Ovary (tissue), 9 donors: ENCODE results near the gene FOXP1. TPM values are rescaled to one million over a fixed set of nuclear protein-coding genes. Genes with fewer than 3 reads are reported as not detected.

Source experiments
- DNase-seq, 5 donors: peaks; one replicate each; pipeline ENCODE4 v3.0.0-alpha.2; 2019 to 2020
- H3K27ac ChIP-seq, 2 donors: fragments of 200-600 bp; one replicate each; pipeline versions ENCODE4 v1.5.1 to v1.8.0; 2019 to 2022
- H3K27me3 ChIP-seq: fragments of 200-600 bp; one replicate; pipeline ENCODE4 v1.8.0; 2022
- H3K36me3 ChIP-seq: fragments of 200-600 bp; sonication (generic); one replicate; pipeline ENCODE4 v1.5.1; 2019
- H3K4me1 ChIP-seq: one replicate; pipeline ENCODE4 v1.8.1; 2013; ENCODE audit warnings: mild to moderate bottlenecking, moderate library complexity; ENCODE audit not compliant: insufficient read depth
- H3K4me3 ChIP-seq: fragments of 200-600 bp; sonication (generic); one replicate; pipeline ENCODE4 v1.5.1; 2017
- H3K9me3 ChIP-seq, 2 donors: fragments of 200-600 bp in 1 of 2; sonication (generic) in 1 of 2; one replicate each; pipeline versions ENCODE4 v1.5.1 to v1.8.1; 2013 to 2019; ENCODE audit warnings: mild to moderate bottlenecking in 1 of 2, moderate library complexity in 1 of 2
- CTCF ChIP-seq, 3 donors: fragments of 450-650 bp in 2 of 3; fragments of 200-600 bp in 1 of 3; IDR thresholded peaks; one replicate each; pipeline versions ENCODE4 v1.5.1 to v1.8.0; 2016 to 2022; ENCODE audit warnings: antibody characterized with exemption in 3 of 3, mild to moderate bottlenecking in 1 of 3
- EP300 ChIP-seq: sonication (generic); formaldehyde crosslinking; IDR thresholded peaks from one replicate; pipeline ENCODE4 v1.6.1; 2017; ENCODE audit warnings: antibody characterized with exemption
- POLR2A ChIP-seq: fragments of 450-650 bp; IDR thresholded peaks from one replicate; pipeline ENCODE4 v1.6.1; 2017; ENCODE audit warnings: antibody characterized with exemption, mild to moderate bottlenecking, moderate library complexity
- WGBS, 3 donors: extraction: QIAGEN DNeasy Blood & Tissue Kit in 1 of 3; methylation state at CpG; one replicate each; pipeline versions ENCODE4 v1.1.5 to v1.1.7; 2013 to 2017; 5-methylcytosine and 5-hydroxymethylcytosine counted together
- intact Hi-C, 4 donors: fragments of 100-400 bp; cut with DNase I; formaldehyde crosslinking; loops; one replicate each; pipeline versions ENCODE4 v1.11.0 to v1.15.1; 2022 to 2023
- polyA plus RNA-seq, 2 donors: library from polyadenylated mRNA; stranded (reverse); fragments of 200-250 nt in 1 of 2; fragments of 350-450 nt in 1 of 2; fragmentation: Illumina TruSeq in 1 of 2; extraction: RNeasy Lipid Tissue Mini Kit (QIAGEN cat#74804) in 1 of 2; gene quantifications; one replicate each; pipeline ENCODE4 v1.2.3, GENCODE V29; 2013 to 2014
- total RNA-seq, 7 donors: library from RNA; depleted of rRNA in 2 of 7; stranded (reverse); fragments of >200 nt in 2 of 7; fragmentation: NEBNext Ultra II Directional in 3 of 7; extraction: Animal tissue kit (Norgen Biotek cat#: 25700) in 3 of 7; gene quantifications; one replicate each; pipeline versions ENCODE4 v1.1.0 to v1.2.4, GENCODE V29; 2016 to 2023
- donor health status: DM: no; HTN: no; CAD: no; lungs with moderate emphysema.
- donor health status: DM: no; HTN: no; CAD: no.
- donor health status: Bipolar disorder and iron deficiency.
- donor health status: DM: yes; HTN: yes; CAD: no.
- donor health status: DM: no; HTN: no; CAD: no.
- donor health status: DM: yes; HTN: yes; CAD: no.

Gene FOXP1
- total and polyA plus RNA-seq, 9 donors = 31.7 to 126 (median 114) TPM

- DNase-seq = no peak
- Histone ChIP-seq H3K27me3 (no peaks in the 10 kb centered on the region), H3K9me3 (no peaks in the 10 kb centered on the region), H3K27ac (no peak overlapping the region), H3K4me3 (no peak overlapping the region), H3K36me3 (no peaks in the 10 kb centered on the region), H3K4me1 (peaks cover 1% of the 10 kb centered on the region)
- no peak for TF ChIP-seq POLR2A
- TF ChIP-seq CTCF (IDR thresholded peaks at IDR 0.05) = no peak
- no peak for TF ChIP-seq EP300
- WGBS, 3 donors = 66 to 84% (median 71%) methylated on average over 4 of the region's 4 CpGs
- intact Hi-C loops = no loop called here
Observed at GRCh38 chr3:71559578-71560162, 23.9 kb downstream of the FOXP1 start.

- peaks cover 1% of the 10 kb centered on the region for H3K4me1 ChIP-seq
- WGBS, 3 donors = 96 to 97% (median 96%) methylated on average over 3 of the region's 3 CpGs
- H3K4me3 ChIP-seq = no peak overlapping the region
- intact Hi-C loops = no loop called here
- H3K27me3 ChIP-seq = no peaks in the 10 kb centered on the region
- H3K9me3 ChIP-seq = no peaks in the 10 kb centered on the region
- TF ChIP-seq EP300 = no peak
- TF ChIP-seq POLR2A = no peak
- no peak for TF ChIP-seq CTCF (IDR thresholded peaks at IDR 0.05)
- no peaks in the 10 kb centered on the region for H3K36me3 ChIP-seq
- no peak overlapping the region for H3K27ac ChIP-seq
- no peak for DNase-seq
Observed at GRCh38 chr3:71559021-71559420, 24.5 kb downstream of the FOXP1 start.

DNA sequence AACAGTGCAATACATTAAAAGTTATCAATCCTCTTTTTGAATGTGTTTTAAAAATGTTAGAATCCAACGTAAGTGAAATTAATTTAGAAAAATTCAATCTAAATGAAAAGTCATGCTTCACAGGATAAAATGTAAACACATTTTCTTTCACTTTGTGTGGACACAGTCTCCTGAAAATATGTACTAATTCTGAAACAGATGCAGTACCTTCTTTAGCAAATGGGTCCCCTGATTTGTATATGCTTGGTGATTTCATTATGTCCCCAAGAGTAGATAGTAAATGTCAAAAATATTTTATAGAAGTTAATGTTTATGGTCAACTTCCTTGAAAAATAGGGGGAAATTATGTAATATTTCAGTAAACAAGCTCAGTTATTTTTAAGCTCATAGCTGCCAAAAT is 28.9 kb downstream of the FOXP1 start:
- no peaks in the 10 kb centered on the region for H3K27me3 ChIP-seq
- H3K4me3 ChIP-seq = no peak overlapping the region
- no peaks in the 10 kb centered on the region for H3K36me3 ChIP-seq
- intact Hi-C loops = no loop called here
- 91 to 98% (median 94%) methylated on average over 1 of the region's 1 CpG for WGBS, 3 donors
- TF ChIP-seq EP300 = no peak
- TF ChIP-seq CTCF (IDR thresholded peaks at IDR 0.05) = no peak
- TF ChIP-seq POLR2A = no peak
- DNase-seq = no peak
- no peaks in the 10 kb centered on the region for H3K9me3 ChIP-seq
- H3K4me1 ChIP-seq = peaks cover 1% of the 10 kb centered on the region
- H3K27ac ChIP-seq = no peak overlapping the region

- DNase-seq = no peak
- Histone ChIP-seq H3K4me3 (no peak overlapping the region), H3K27ac (no peak overlapping the region), H3K9me3 (no peaks in the 10 kb centered on the region), H3K36me3 (no peaks in the 10 kb centered on the region), H3K27me3 (no peaks in the 10 kb centered on the region), H3K4me1 (no peaks in the 10 kb centered on the region)
- intact Hi-C loops = no loop called here
- WGBS, 3 donors = 57 to 76% (median 66%) methylated on average over 3 of the region's 3 CpGs
- TF ChIP-seq CTCF (IDR thresholded peaks at IDR 0.05) (no peak), EP300 (no peak), POLR2A (no peak)
Observed at GRCh38 chr3:71551311-71551919, 32.1 kb downstream of the FOXP1 start.
